GM23338 (cell line): ENCODE data around the gene CCDC82. TPM values are rescaled to one million over a fixed set of nuclear protein-coding genes. Genes with fewer than 3 reads are reported as not detected.

Experiments used
- ATAC-seq: fragments of 200-7000 bp; cut with Tn5 transposase; 3 replicates; pipeline ENCODE4 v1.9.1; 2020
- DNase-seq: peaks from one replicate; pipeline ENCODE4 v3.0.0-alpha.2; 2015; ENCODE audit warnings: low spot score
- H2AFZ ChIP-seq: fragments of 200-600 bp; sonication (generic); 2 replicates; pipeline ENCODE4 v1.8.0; 2016; ENCODE audit warnings: antibody characterized with exemption, mild to moderate bottlenecking, moderate library complexity
- H3F3A ChIP-seq: fragments of 200-600 bp; sonication (generic); replicated peaks from 2 replicates; pipeline ENCODE4 v1.8.0; 2017; ENCODE audit warnings: antibody characterized with exemption, mixed run types, low read depth
- H3K27ac ChIP-seq: fragments of 200-600 bp; sonication (generic); 2 replicates; pipeline ENCODE4 v1.6.1; 2016; ENCODE audit warnings: low read depth
- H3K27me3 ChIP-seq: fragments of 200-600 bp; sonication (generic); 2 replicates; pipeline ENCODE4 v1.8.0; 2016; ENCODE audit warnings: mild to moderate bottlenecking, mixed run types, moderate library complexity; ENCODE audit not compliant: insufficient read depth
- H3K36me3 ChIP-seq: fragments of 200-600 bp; sonication (generic); 2 replicates; pipeline ENCODE4 v1.8.0; 2016; ENCODE audit warnings: mild to moderate bottlenecking; ENCODE audit not compliant: insufficient read depth
- H3K4me1 ChIP-seq: fragments of 200-600 bp; sonication (generic); 2 replicates; pipeline ENCODE4 v1.8.0; 2016; ENCODE audit warnings: mild to moderate bottlenecking, moderate library complexity; ENCODE audit not compliant: insufficient read depth
- H3K4me2 ChIP-seq: fragments of 200-600 bp; sonication (generic); 2 replicates; pipeline ENCODE4 v1.7.1; 2017; ENCODE audit warnings: mixed run types
- H3K4me3 ChIP-seq: fragments of 200-600 bp; sonication (generic); 2 replicates; pipeline ENCODE4 v1.6.1; 2016; ENCODE audit warnings: mixed run types
- H3K79me2 ChIP-seq: fragments of 200-600 bp; sonication (generic); replicated peaks from 2 replicates; pipeline ENCODE4 v1.8.0; 2017; ENCODE audit warnings: mild to moderate bottlenecking; ENCODE audit not compliant: insufficient read depth
- H3K9me2 ChIP-seq: fragments of 200-600 bp; sonication (generic); 2 replicates; pipeline ENCODE4 v1.8.0; 2017; ENCODE audit not compliant: insufficient read depth
- H4K20me1 ChIP-seq: fragments of 200-600 bp; sonication (generic); replicated peaks from 2 replicates; pipeline ENCODE4 v1.8.0; 2017; ENCODE audit warnings: mild to moderate bottlenecking; ENCODE audit not compliant: insufficient read depth
- H3K27ac Mint-ChIP-seq: 2 replicates; pipeline ENCODE4 v1.8.0; 2020; ENCODE audit warnings: inconsistent platforms, mild to moderate bottlenecking, moderate library complexity, mixed read lengths
- H3K27me3 Mint-ChIP-seq: 3 replicates; pipeline ENCODE4 v1.8.0; 2022; ENCODE audit warnings: low read depth, mild to moderate bottlenecking, moderate library complexity, mixed read lengths, inconsistent platforms; ENCODE audit not compliant: insufficient read depth, poor library complexity
- H3K36me3 Mint-ChIP-seq: 3 replicates; pipeline ENCODE4 v1.8.0; 2021; ENCODE audit warnings: low read depth, mild to moderate bottlenecking, inconsistent platforms, moderate library complexity, mixed read lengths
- H3K4me1 Mint-ChIP-seq: 3 replicates; pipeline ENCODE4 v1.8.0; 2020; ENCODE audit warnings: mild to moderate bottlenecking, inconsistent platforms, mixed read lengths
- H3K4me3 Mint-ChIP-seq: 3 replicates; pipeline ENCODE4 v1.8.0; 2021; ENCODE audit warnings: moderate library complexity, mild to moderate bottlenecking, inconsistent platforms, mixed read lengths
- H3K9me3 Mint-ChIP-seq: 3 replicates; pipeline ENCODE4 v1.8.0; 2020; ENCODE audit warnings: moderate library complexity, mild to moderate bottlenecking, inconsistent platforms, mixed read lengths
- JUNB ChIP-seq: IDR thresholded peaks from one replicate; pipeline ENCODE4 v1.6.1; 2016; ENCODE audit warnings: antibody characterized with exemption; ENCODE audit not compliant: unreplicated experiment
- REST ChIP-seq: IDR thresholded peaks from one replicate; pipeline ENCODE4 v1.6.1; 2018; ENCODE audit warnings: antibody characterized with exemption; ENCODE audit not compliant: unreplicated experiment
- ZNF331 ChIP-seq: fragments of 250-450 bp; sonication (Bioruptor Pico); IDR thresholded peaks from 2 replicates; pipeline ENCODE4 v1.5.0; 2020; ENCODE audit warnings: low read depth, mild to moderate bottlenecking, moderate library complexity
- polyA plus RNA-seq: library from polyadenylated mRNA; unstranded; fragments of >200 nt; fragmentation: Nextera tagmentation; extraction: Ambion mirVana; gene quantifications from 2 replicates; pipeline ENCODE4 v1.2.1, GENCODE V29; 2016
- total RNA-seq: library from RNA; depleted of rRNA; stranded (reverse); fragments of >200 nt; shearing (Covaris generic); gene quantifications from 2 replicates; pipeline ENCODE4 v1.2.3, GENCODE V29; 2014
- TF ChIP-seq, protein P1 (sequence below): IDR thresholded peaks from 2 replicates; pipeline ENCODE4 v1.6.1; 2016; ENCODE audit warnings: antibody characterized with exemption

The CCDC82 gene
- total and polyA plus RNA-seq, 2 experiments from 2014 or later: 15.7 to 45.8 TPM

DNA sequence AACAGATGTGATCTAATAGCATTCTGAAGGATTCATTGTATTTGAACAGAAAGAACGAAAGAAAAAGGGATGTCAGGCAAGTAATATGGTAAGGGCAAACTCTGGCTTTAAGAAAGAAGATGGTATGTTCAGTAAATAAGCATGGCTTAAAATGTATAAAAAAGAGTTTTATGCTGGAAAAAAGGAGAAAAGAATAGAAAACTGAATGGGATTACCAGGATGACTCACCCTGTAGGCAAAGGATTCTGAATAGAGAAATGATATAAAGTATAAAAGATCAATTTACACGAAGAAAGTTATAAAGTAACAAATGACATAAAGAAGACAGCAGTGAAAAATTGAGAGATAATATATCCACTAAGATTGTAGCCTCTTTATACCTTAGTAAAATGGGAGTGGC, 4.5 kb downstream of the CCDC82 start (continued):
- TF ChIP-seq, protein P1, sequence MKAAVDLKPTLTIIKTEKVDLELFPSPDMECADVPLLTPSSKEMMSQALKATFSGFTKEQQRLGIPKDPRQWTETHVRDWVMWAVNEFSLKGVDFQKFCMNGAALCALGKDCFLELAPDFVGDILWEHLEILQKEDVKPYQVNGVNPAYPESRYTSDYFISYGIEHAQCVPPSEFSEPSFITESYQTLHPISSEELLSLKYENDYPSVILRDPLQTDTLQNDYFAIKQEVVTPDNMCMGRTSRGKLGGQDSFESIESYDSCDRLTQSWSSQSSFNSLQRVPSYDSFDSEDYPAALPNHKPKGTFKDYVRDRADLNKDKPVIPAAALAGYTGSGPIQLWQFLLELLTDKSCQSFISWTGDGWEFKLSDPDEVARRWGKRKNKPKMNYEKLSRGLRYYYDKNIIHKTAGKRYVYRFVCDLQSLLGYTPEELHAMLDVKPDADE: no peak
- TF ChIP-seq REST: no peak

DNA sequence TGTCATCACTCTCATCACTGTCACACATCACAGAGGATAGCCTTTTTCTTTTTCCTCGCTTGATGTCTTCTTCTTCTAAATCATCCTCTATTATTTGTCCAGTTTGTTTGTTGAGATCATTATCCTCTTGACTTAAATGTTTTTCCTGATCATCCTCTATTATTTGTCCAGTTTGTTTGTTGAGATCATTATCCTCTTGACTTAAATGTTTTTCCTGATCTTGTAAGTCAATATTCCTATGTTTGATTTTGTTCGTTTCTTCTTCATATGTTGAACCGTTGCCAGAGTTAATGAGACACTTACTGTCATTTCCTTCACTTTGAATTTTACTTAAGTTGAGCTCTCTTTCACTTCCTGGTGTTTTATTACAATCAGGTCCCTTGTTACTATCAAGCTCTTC, 5.6 kb downstream of the CCDC82 start:
- Histone ChIP-seq H3K27ac (no peak overlapping the region), H3K36me3 (peaks cover 5% of the 10 kb centered on the region; the same call in 1 of the 2 replicates)
- H3K9me3 Mint-ChIP-seq: no peaks in the 10 kb centered on the region

More for the DNA sequence above, 5.6 kb downstream of the CCDC82 start:
- Histone ChIP-seq H3F3A (0 out of 2 replicates have a peak, but pooled peaks cover 2% of the 10 kb centered on the region), H4K20me1 (no peaks in the 10 kb centered on the region), H3K4me3 (no peak overlapping the region), H3K4me2 (no peak overlapping the region), H3K27me3 (no peaks in the 10 kb centered on the region), H3K4me1 (0 out of 2 replicates have a peak, but pooled peaks cover 7% of the 10 kb centered on the region), H3K9me2 (no peaks in the 10 kb centered on the region), H3K79me2 (peaks cover 26% of the 10 kb centered on the region), H2AFZ (no peak overlapping the region)
- no peak for ATAC-seq
- DNase-seq: no peak
- TF ChIP-seq ZNF331 (CRISPR knock-in tag) (no peak), JUNB (no peak), REST (no peak)
- Mint-ChIP-seq H3K4me3 (no peak overlapping the region), H3K27ac (no peak overlapping the region), H3K27me3 (no peaks in the 10 kb centered on the region), H3K4me1 (peaks cover 8% of the 10 kb centered on the region), H3K36me3 (no peaks in the 10 kb centered on the region; the same call in 2 of the 3 replicates)
